HepG2 (cell line): ENCODE data around the gene SCML1. TPM values are rescaled to one million over a fixed set of nuclear protein-coding genes. Genes with fewer than 3 reads are reported as not detected.

Experiments used
- ATAC-seq: fragments of 200-7000 bp; cut with Tn5 transposase; 3 replicates; pipeline ENCODE4 v1.9.1; 2020; ENCODE audit warnings: mild to moderate bottlenecking, moderate library complexity
- BruUV-seq: library from RNA; stranded (reverse); fragments of 400-500 nt; replicated peaks from 2 replicates; lab custom pipeline; 2021; lab: Mats Ljungman, UMichigan
- CTCF ChIA-PET: fragments of 300-600 bp; formaldehyde crosslinking; extraction: SDS; loops from one replicate; lab custom pipeline; 2021; ENCODE audit warnings: low total read pairs, inconsistent platforms, low intra/inter-chr PET ratio; lab: Yijun Ruan, JAX
- POLR2A ChIA-PET: fragments of 350-600 bp; sonication (Branson Sonifier 250); formaldehyde crosslinking; loops from one replicate; lab custom pipeline; 2020; ENCODE audit warnings: antibody characterized with exemption, inconsistent platforms; lab: Yijun Ruan, JAX
- DNase-seq: peaks from one replicate; pipeline ENCODE4 v3.0.0-alpha.2; 2015; ENCODE audit warnings: low spot score
- FAIRE-seq: peaks from 3 replicates; lab custom pipeline; 2011; peaks lifted over from hg19 to GRCh38; lab: Jason Lieb, UNC
- H2AFZ ChIP-seq: one replicate; pipeline ENCODE4 v1.6.1; 2011; ENCODE audit warnings: low read length, inconsistent platforms
- H3K27ac ChIP-seq: fragments of 300-600 bp; 3 replicates; pipeline ENCODE4 v1.8.0; 2011; ENCODE audit warnings: mixed run types, mild to moderate bottlenecking, mixed read lengths, low read length, inconsistent platforms; ENCODE audit not compliant: insufficient read depth; ENCODE audit errors: extremely low read length
- H3K27me3 ChIP-seq, 2 experiments: fragments of 200-600 bp in 1 of 2; 2 replicates in 1 of 2; 3 replicates in 1 of 2; pipeline versions ENCODE4 v1.6.0 to v1.8.0; 2011; ENCODE audit warnings: low read length in 2 of 2, mild to moderate bottlenecking in 2 of 2, moderate library complexity in 2 of 2, inconsistent platforms in 1 of 2; ENCODE audit not compliant: insufficient read depth in 2 of 2, control insufficient read depth in 1 of 2
- H3K36me3 ChIP-seq, 2 experiments: fragments of 200-600 bp in 1 of 2; replicated peaks in 1 of 2; 2 replicates in 1 of 2; 3 replicates in 1 of 2; pipeline versions ENCODE4 v1.5.1 to v1.8.0; 2011; ENCODE audit warnings: low read length in 2 of 2, inconsistent platforms in 1 of 2; ENCODE audit not compliant: insufficient read depth in 2 of 2, control insufficient read depth in 1 of 2
- H3K4me1 ChIP-seq: 2 replicates; pipeline ENCODE4 v1.5.1; 2012; ENCODE audit warnings: low read length, inconsistent platforms; ENCODE audit not compliant: insufficient read depth
- H3K4me2 ChIP-seq: 2 replicates; pipeline ENCODE4 v1.6.0; 2011; ENCODE audit warnings: low read depth, low read length, inconsistent platforms
- H3K4me3 ChIP-seq, 3 experiments: fragments of 200-600 bp in 1 of 3; sonication (generic), shearing (Covaris generic) in 1 of 3; replicated peaks in 1 of 3; 2 replicates each; pipeline ENCODE4 v1.5.1; 2011 to 2016; ENCODE audit warnings: low read length in 3 of 3, inconsistent platforms in 2 of 3, low read depth in 2 of 3, mild to moderate bottlenecking in 2 of 3, control low read depth in 1 of 3, mixed read lengths in 1 of 3; ENCODE audit not compliant: insufficient read depth in 1 of 3
- H3K79me2 ChIP-seq: one replicate; pipeline ENCODE4 v1.6.1; 2011; ENCODE audit warnings: low read length, inconsistent platforms; ENCODE audit not compliant: insufficient read depth
- H3K9ac ChIP-seq: 2 replicates; pipeline ENCODE4 v1.6.0; 2011; ENCODE audit warnings: mild to moderate bottlenecking, low read depth, low read length, inconsistent platforms; ENCODE audit not compliant: insufficient read depth
- H3K9me3 ChIP-seq: 2 replicates; pipeline ENCODE4 v1.5.1; 2012; ENCODE audit warnings: mild to moderate bottlenecking, low read length
- H4K20me1 ChIP-seq: 2 replicates; pipeline ENCODE4 v1.6.0; 2011; ENCODE audit warnings: inconsistent platforms, mild to moderate bottlenecking, low read length, moderate library complexity; ENCODE audit not compliant: insufficient read depth
- HIVEP1 ChIP-seq: sonication (generic); formaldehyde crosslinking; IDR thresholded peaks from 2 replicates; pipeline ENCODE4 v1.4.0; 2020; ENCODE audit warnings: mild to moderate bottlenecking, missing genetic modification reagents
- KLF16 ChIP-seq, 2 experiments: sonication (generic) in 1 of 2; formaldehyde crosslinking in 1 of 2; IDR thresholded peaks; 2 replicates each; pipeline versions ENCODE4 v1.6.1 to v1.8.0; 2016 to 2023; ENCODE audit warnings: missing genetic modification reagents in 2 of 2, missing compliant biosample characterization in 1 of 2
- MAFF ChIP-seq: IDR thresholded peaks from 2 replicates; pipeline ENCODE4 v1.6.1; 2011; ENCODE audit warnings: low read depth, low read length, improper control_type of control experiment
- RBM22 ChIP-seq: fragments of 200-400 bp; formaldehyde crosslinking; optimal IDR thresholded peaks from 2 replicates; pipeline ENCODE3; 2017; ENCODE audit warnings: mild to moderate bottlenecking, low read length, moderate library complexity
- TAF15 ChIP-seq: fragments of 200-400 bp; formaldehyde crosslinking; IDR thresholded peaks from one replicate; pipeline ENCODE4 v1.6.1; 2018; ENCODE audit warnings: mild to moderate bottlenecking, low read depth, low read length; ENCODE audit not compliant: poor library complexity, severe bottlenecking
- ZNF550 ChIP-seq: sonication (generic); formaldehyde crosslinking; IDR thresholded peaks from 2 replicates; pipeline ENCODE4 v1.4.0; 2020; ENCODE audit warnings: mild to moderate bottlenecking, missing genetic modification reagents, borderline replicate concordance
- ZNF569 ChIP-seq: sonication (generic); formaldehyde crosslinking; IDR thresholded peaks from 2 replicates; pipeline ENCODE4 v1.5.0; 2020; ENCODE audit warnings: mild to moderate bottlenecking, missing genetic modification reagents, moderate library complexity, borderline replicate concordance
- ZNF768 ChIP-seq: sonication (generic); formaldehyde crosslinking; IDR thresholded peaks from 2 replicates; pipeline ENCODE4 v1.4.0; 2020; ENCODE audit warnings: missing genetic modification reagents
- WGBS: methylation state at CpG from one replicate; pipeline ENCODE4 v1.1.6; 2017; ENCODE audit warnings: low lambda C conversion rate; 5-methylcytosine and 5-hydroxymethylcytosine counted together
- in situ Hi-C: cut with HindIII; loops from 2 replicates; pipeline ENCODE4 v1.10.0; 2017; ENCODE audit warnings: low pct_unique_long_range_greater_than_20kb; ENCODE audit not compliant: extremely low pct_ligation_motif_present
- intact Hi-C: fragments of 100-400 bp; cut with micrococcal nuclease; formaldehyde crosslinking; loops from one replicate; pipeline ENCODE4 v1.10.0; 2022; ENCODE audit not compliant: unreplicated experiment
- polyA plus RNA-seq, 8 experiments: library from polyadenylated mRNA; depleted of rRNA in 3 of 8; stranded (reverse) in 7 of 8; unstranded in 1 of 8; fragments of >200 nt; fragmentation: Illumina TruSeq in 4 of 8; extraction: Trizol in 4 of 8; gene quantifications; 2 replicates each; pipeline versions ENCODE4 v1.2.1 to v1.2.3, GENCODE V29; 2011 to 2016; ENCODE audit warnings: low read depth in 4 of 8, missing spikeins in 1 of 8, mixed read lengths in 1 of 8; ENCODE audit not compliant: insufficient read depth in 1 of 8
- total RNA-seq, 5 experiments: library from RNA; depleted of rRNA; stranded (reverse); fragments of >200 nt; fragmentation: Illumina TruSeq; extraction: Trizol; gene quantifications; 2 replicates each; pipeline ENCODE4 v1.2.3, GENCODE V29; 2016; ENCODE audit warnings: low read depth in 1 of 5
- TF ChIP-seq, protein P1 (sequence below): sonication (generic); formaldehyde crosslinking; IDR thresholded peaks from 2 replicates; pipeline ENCODE4 v1.4.0; 2020; ENCODE audit warnings: missing genetic modification reagents
- TF ChIP-seq, protein P2 (sequence below): sonication (generic); formaldehyde crosslinking; IDR thresholded peaks from 2 replicates; pipeline ENCODE4 v1.5.1; 2020; ENCODE audit warnings: mild to moderate bottlenecking, missing genetic modification reagents, borderline replicate concordance

The SCML1 gene
- total and polyA plus RNA-seq, 2 of the 13 experiments (the other 11 are each of a cell fraction or from before 2014, with no cell fraction given): 24.2 to 129 TPM

DNA sequence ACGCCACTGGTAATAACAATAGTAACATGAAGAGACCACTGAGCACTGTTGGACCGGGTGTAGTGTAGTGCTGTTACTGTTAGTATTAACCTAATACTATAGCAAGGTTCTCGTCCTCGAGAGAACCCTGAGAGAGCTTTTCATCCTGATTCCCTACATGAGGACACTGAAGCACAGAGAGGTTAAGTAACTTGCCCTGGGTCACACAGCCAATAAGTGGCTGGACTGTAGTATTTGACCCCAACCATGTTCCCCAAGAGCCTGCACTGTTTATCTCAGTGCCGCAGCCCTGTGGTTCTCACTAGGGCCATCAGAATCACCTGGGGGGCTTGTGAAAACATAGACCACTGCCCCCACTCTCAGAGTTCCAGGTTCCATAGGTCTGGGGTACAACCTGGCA lies 10.4 kb downstream of the SCML1 start:
- intact Hi-C loops (loop anchor here (5.0 kb wide), 1 partner anchor 1240 kb away; no protein-coding TSS in a partner anchor), in situ Hi-C loops (no loop called here)
- ChIA-PET CTCF (no interaction called here), POLR2A (no interaction called here)
- Histone ChIP-seq H3K9me3 (no peaks in the 10 kb centered on the region), H2AFZ (no peak overlapping the region), H3K36me3 (peaks cover 4 to 30% of the 10 kb centered on the region in 2 experiments), H3K4me2 (no peak overlapping the region), H3K79me2 (peaks cover 73% of the 10 kb centered on the region), H3K27me3 (no peaks in the 10 kb centered on the region), H3K27ac (no peak overlapping the region), H3K4me1 (peaks cover 65% of the 10 kb centered on the region), H3K9ac (no peak overlapping the region), H3K4me3 (no peak overlapping the region), H4K20me1 (no peaks in the 10 kb centered on the region)
- FAIRE-seq: no peak
- TF ChIP-seq HIVEP1 (CRISPR knock-in tag) (no peak), ZNF768 (CRISPR knock-in tag) (peak; percentile 76), TAF15 (no peak)
- 100% methylated on average over 4 of the region's 5 CpGs for WGBS
- BruUV-seq: no TSS peak
- no peak for DNase-seq
- no peak for ATAC-seq

DNA sequence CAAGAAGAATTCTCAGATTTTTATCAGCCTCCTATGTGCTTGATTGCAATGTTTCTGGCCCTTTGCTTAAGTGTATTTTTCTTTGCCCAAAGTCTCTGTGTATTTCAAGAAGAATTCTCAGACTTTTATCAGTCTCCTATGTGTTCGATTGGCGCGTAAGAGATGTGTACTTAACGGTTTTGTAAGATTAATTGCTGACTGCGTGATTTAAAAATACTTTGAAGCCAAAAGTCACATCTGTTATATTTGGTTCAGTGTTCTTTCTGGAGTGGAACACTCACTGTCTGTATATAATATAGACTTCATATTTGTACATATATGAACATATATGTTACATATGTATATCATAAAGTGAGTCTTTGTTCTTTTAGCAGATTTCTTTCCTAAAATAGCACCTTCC lies 11.4 kb downstream of the SCML1 start:
- no peaks in the 10 kb centered on the region for H3K9me3 ChIP-seq
- BruUV-seq: no TSS peak
- no peak overlapping the region for H3K27ac ChIP-seq
- ChIA-PET POLR2A (no interaction called here), CTCF (no interaction called here)
- no peaks in the 10 kb centered on the region for H4K20me1 ChIP-seq
- no peak overlapping the region for H3K4me3 ChIP-seq
- ATAC-seq: no peak
- 93% methylated on average over 5 of the region's 5 CpGs for WGBS
- in situ Hi-C loops: no loop called here
- intact Hi-C loops: loop anchor here (5.0 kb wide), 1 partner anchor 1239 kb away; no protein-coding TSS in a partner anchor
- FAIRE-seq: no peak
- peaks cover 4 to 34% of the 10 kb centered on the region in 2 experiments for H3K36me3 ChIP-seq
- no peak overlapping the region for H2AFZ ChIP-seq
- peaks cover 55% of the 10 kb centered on the region for H3K4me1 ChIP-seq
- no peak overlapping the region for H3K4me2 ChIP-seq
- DNase-seq: no peak
- no peaks in the 10 kb centered on the region for H3K27me3 ChIP-seq
- H3K79me2 ChIP-seq: peaks cover 63% of the 10 kb centered on the region
- H3K9ac ChIP-seq: no peak overlapping the region
- TF ChIP-seq MAFF (peak; percentile 17; the same call in 1 of the 2 replicates), KLF16 (CRISPR knock-in tag; IDR thresholded peaks at IDR 0.05) (no peak), ZNF569 (CRISPR knock-in tag) (no peak), ZNF550 (CRISPR knock-in tag) (no peak), RBM22 (no peak)
- TF ChIP-seq, protein P1, sequence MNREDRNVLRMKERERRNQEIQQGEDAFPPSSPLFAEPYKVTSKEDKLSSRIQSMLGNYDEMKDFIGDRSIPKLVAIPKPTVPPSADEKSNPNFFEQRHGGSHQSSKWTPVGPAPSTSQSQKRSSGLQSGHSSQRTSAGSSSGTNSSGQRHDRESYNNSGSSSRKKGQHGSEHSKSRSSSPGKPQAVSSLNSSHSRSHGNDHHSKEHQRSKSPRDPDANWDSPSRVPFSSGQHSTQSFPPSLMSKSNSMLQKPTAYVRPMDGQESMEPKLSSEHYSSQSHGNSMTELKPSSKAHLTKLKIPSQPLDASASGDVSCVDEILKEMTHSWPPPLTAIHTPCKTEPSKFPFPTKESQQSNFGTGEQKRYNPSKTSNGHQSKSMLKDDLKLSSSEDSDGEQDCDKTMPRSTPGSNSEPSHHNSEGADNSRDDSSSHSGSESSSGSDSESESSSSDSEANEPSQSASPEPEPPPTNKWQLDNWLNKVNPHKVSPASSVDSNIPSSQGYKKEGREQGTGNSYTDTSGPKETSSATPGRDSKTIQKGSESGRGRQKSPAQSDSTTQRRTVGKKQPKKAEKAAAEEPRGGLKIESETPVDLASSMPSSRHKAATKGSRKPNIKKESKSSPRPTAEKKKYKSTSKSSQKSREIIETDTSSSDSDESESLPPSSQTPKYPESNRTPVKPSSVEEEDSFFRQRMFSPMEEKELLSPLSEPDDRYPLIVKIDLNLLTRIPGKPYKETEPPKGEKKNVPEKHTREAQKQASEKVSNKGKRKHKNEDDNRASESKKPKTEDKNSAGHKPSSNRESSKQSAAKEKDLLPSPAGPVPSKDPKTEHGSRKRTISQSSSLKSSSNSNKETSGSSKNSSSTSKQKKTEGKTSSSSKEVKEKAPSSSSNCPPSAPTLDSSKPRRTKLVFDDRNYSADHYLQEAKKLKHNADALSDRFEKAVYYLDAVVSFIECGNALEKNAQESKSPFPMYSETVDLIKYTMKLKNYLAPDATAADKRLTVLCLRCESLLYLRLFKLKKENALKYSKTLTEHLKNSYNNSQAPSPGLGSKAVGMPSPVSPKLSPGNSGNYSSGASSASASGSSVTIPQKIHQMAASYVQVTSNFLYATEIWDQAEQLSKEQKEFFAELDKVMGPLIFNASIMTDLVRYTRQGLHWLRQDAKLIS (CRISPR knock-in tag): no peak
- TF ChIP-seq, protein P2, sequence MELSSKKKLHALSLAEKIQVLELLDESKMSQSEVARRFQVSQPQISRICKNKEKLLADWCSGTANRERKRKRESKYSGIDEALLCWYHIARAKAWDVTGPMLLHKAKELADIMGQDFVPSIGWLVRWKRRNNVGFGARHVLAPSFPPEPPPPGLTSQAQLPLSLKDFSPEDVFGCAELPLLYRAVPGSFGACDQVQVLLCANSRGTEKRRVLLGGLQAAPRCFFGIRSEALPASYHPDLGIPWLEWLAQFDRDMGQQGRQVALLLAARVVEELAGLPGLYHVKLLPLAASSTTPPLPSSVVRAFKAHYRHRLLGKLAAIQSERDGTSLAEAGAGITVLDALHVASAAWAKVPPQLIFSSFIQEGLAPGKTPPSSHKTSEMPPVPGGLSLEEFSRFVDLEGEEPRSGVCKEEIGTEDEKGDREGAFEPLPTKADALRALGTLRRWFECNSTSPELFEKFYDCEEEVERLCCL (CRISPR knock-in tag): no peak
